ENCODE data around the gene TMEM170B. TPM values are rescaled to one million over a fixed set of nuclear protein-coding genes. Genes with fewer than 3 reads are reported as not detected.

TMEM170B gene
- total and polyA plus RNA-seq, 2 experiments from 2014 or later: 0.14 to 0.54 TPM

DNA sequence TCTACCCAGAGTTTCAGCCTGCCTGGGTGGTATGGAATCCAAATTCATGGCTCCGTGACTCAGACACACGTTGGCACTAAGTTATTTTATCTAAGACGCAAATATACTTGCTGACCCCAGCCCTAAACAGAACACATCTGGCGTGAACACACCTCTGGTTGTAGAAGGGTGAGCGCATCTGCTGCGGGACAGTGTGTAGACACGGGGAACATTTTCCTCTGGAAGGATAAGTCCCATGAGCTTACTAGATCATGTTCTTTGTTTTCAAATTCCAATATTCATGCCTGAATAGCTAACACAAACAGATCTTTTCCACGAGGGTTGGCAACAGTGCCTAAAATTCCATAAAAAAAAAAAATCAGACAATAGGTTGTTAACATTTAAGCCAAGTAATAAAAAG, 87.8 kb downstream of the TMEM170B start:
- Histone ChIP-seq H3K4me2 (ENCODE audit: unreplicated experiment) (no peak overlapping the region), H3K27ac (no peak overlapping the region), H3K9ac (no peak overlapping the region), H3K79me2 (ENCODE audit: insufficient read depth) (no peaks in the 10 kb centered on the region), H3K27me3 (replicated peaks; ENCODE audit: insufficient read depth) (no peaks in the 10 kb centered on the region), H3K4me3 (no peak overlapping the region), H4K20me1 (ENCODE audit: insufficient read depth) (no peaks in the 10 kb centered on the region), H2AFZ (no peak overlapping the region), H3K36me3 (ENCODE audit: low read depth) (no peaks in the 10 kb centered on the region), H3K9me2 (ENCODE audit: insufficient read depth) (no peaks in the 10 kb centered on the region), H3F3A (ENCODE audit: insufficient read depth) (no peaks in the 10 kb centered on the region), H3K4me1 (ENCODE audit: insufficient read depth) (no peaks in the 10 kb centered on the region), H3K9me3 (ENCODE audit: low read depth) (no peaks in the 10 kb centered on the region)
- TF ChIP-seq EZH2 (IDR thresholded peaks at IDR 0.05; ENCODE audit: insufficient read depth, poor library complexity, severe bottlenecking): no peak
- TF ChIP-seq EZH2phosphoT487 (IDR thresholded peaks at IDR 0.05; ENCODE audit: insufficient read depth, low read depth): no peak
- DNase-seq: no peak
- in situ Hi-C loops (cut with MboI): no loop called here
- WGBS, 2 experiments (ENCODE audit: low coverage in 1 of 2, low lambda C conversion rate in 2 of 2, missing lambda C conversion rate in 2 of 2): 28 to 31% methylated on average over 8 of the region's 8 CpGs

GRCh38 chr6:11626356-11626755, 88.8 kb downstream of the TMEM170B start:
- H3K4me2 ChIP-seq (ENCODE audit: unreplicated experiment): no peak overlapping the region
- no peak for DNase-seq
- H4K20me1 ChIP-seq (ENCODE audit: insufficient read depth): no peaks in the 10 kb centered on the region
- no peaks in the 10 kb centered on the region for H3K79me2 ChIP-seq (ENCODE audit: insufficient read depth)
- H2AFZ ChIP-seq: no peak overlapping the region
- TF ChIP-seq EZH2 (IDR thresholded peaks at IDR 0.05; ENCODE audit: insufficient read depth, poor library complexity, severe bottlenecking) (no peak), EZH2phosphoT487 (IDR thresholded peaks at IDR 0.05; ENCODE audit: insufficient read depth, low read depth) (no peak)
- H3K36me3 ChIP-seq (ENCODE audit: low read depth): no peaks in the 10 kb centered on the region
- H3K4me3 ChIP-seq: no peak overlapping the region
- H3F3A ChIP-seq (ENCODE audit: insufficient read depth): no peaks in the 10 kb centered on the region
- H3K27ac ChIP-seq: no peak overlapping the region
- H3K4me1 ChIP-seq (ENCODE audit: insufficient read depth): no peaks in the 10 kb centered on the region
- no peaks in the 10 kb centered on the region for H3K9me3 ChIP-seq (ENCODE audit: low read depth)
- H3K9ac ChIP-seq: no peak overlapping the region
- 90 to 91% methylated on average over 8 of the region's 8 CpGs for WGBS, 2 experiments (ENCODE audit: low coverage in 1 of 2, low lambda C conversion rate in 2 of 2, missing lambda C conversion rate in 2 of 2)
- no peaks in the 10 kb centered on the region for H3K9me2 ChIP-seq (ENCODE audit: insufficient read depth)
- in situ Hi-C loops (cut with MboI): no loop called here
- H3K27me3 ChIP-seq (replicated peaks; ENCODE audit: insufficient read depth): no peaks in the 10 kb centered on the region

DNA sequence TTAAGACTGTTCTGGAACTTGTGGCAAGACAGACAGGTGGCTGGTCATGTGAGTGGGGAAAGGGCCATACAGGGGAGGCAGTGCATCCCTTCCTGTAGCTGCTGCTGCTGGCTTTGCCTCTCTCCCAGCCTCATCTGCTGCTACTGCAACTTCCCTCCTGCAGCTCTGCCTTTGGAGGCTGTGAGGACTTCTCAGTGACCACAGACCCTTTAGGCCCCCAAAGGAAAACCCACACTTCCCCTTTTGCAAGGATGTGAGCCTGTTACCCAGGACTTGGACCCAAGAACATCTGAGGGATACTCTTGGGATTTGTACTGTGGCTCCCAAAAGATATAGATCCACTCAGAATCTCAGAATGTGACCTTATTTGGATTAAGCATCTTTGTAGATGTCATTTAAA, 91.0 kb downstream of the TMEM170B start:
- Histone ChIP-seq H3K9ac (no peak overlapping the region), H3F3A (ENCODE audit: insufficient read depth) (no peaks in the 10 kb centered on the region), H2AFZ (no peak overlapping the region), H3K27ac (no peak overlapping the region), H3K79me2 (ENCODE audit: insufficient read depth) (no peaks in the 10 kb centered on the region), H3K9me2 (ENCODE audit: insufficient read depth) (no peaks in the 10 kb centered on the region), H3K4me3 (no peak overlapping the region), H3K4me1 (ENCODE audit: insufficient read depth) (0 out of 2 replicates have a peak, but pooled peaks cover 6% of the 10 kb centered on the region), H4K20me1 (ENCODE audit: insufficient read depth) (no peaks in the 10 kb centered on the region), H3K27me3 (replicated peaks; ENCODE audit: insufficient read depth) (no peaks in the 10 kb centered on the region), H3K9me3 (ENCODE audit: low read depth) (no peaks in the 10 kb centered on the region), H3K36me3 (ENCODE audit: low read depth) (no peaks in the 10 kb centered on the region), H3K4me2 (ENCODE audit: unreplicated experiment) (no peak overlapping the region)
- no peak for TF ChIP-seq EZH2 (IDR thresholded peaks at IDR 0.05; ENCODE audit: insufficient read depth, poor library complexity, severe bottlenecking)
- no peak for TF ChIP-seq EZH2phosphoT487 (IDR thresholded peaks at IDR 0.05; ENCODE audit: insufficient read depth, low read depth)
- no peak for DNase-seq
- in situ Hi-C loops (cut with MboI): no loop called here

DNA sequence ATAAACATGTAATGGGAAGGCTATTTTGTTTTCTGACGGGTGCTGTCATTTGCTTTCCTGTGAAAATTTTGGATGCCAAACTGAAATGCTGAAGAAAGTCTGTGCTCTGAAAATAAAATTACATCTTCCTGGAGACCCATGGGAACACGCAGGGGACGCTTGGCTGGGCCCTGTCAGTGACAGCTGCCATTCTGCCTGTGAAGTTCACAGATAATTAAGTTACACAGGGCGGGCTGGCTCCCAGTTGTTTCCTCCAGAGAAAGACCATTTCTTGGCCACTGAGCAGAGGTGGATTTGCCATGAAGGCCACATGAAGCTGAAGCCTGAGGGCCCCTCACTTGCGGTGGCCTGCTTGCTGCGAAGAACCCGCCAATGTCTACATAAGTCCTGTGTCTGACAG, 93.5 kb downstream of the TMEM170B start:
- in situ Hi-C loops (cut with MboI): no loop called here
- no peaks in the 10 kb centered on the region for H4K20me1 ChIP-seq (ENCODE audit: insufficient read depth)
- H2AFZ ChIP-seq: no peak overlapping the region
- H3F3A ChIP-seq (ENCODE audit: insufficient read depth): no peaks in the 10 kb centered on the region
- H3K9me3 ChIP-seq (ENCODE audit: low read depth): no peaks in the 10 kb centered on the region
- H3K4me2 ChIP-seq (ENCODE audit: unreplicated experiment): no peak overlapping the region
- no peaks in the 10 kb centered on the region for H3K9me2 ChIP-seq (ENCODE audit: insufficient read depth)
- 92 to 93% methylated on average over 7 of the region's 7 CpGs for WGBS, 2 experiments (ENCODE audit: low coverage in 1 of 2, low lambda C conversion rate in 2 of 2, missing lambda C conversion rate in 2 of 2)
- no peaks in the 10 kb centered on the region for H3K36me3 ChIP-seq (ENCODE audit: low read depth)
- no peak for DNase-seq
- H3K79me2 ChIP-seq (ENCODE audit: insufficient read depth): no peaks in the 10 kb centered on the region
- no peak for TF ChIP-seq EZH2phosphoT487 (IDR thresholded peaks at IDR 0.05; ENCODE audit: insufficient read depth, low read depth)
- TF ChIP-seq EZH2 (IDR thresholded peaks at IDR 0.05; ENCODE audit: insufficient read depth, poor library complexity, severe bottlenecking): no peak
- no peak overlapping the region for H3K4me3 ChIP-seq
- no peaks in the 10 kb centered on the region for H3K27me3 ChIP-seq (replicated peaks; ENCODE audit: insufficient read depth)
- H3K9ac ChIP-seq: no peak overlapping the region
- no peak overlapping the region for H3K27ac ChIP-seq
- 0 out of 2 replicates have a peak, but pooled peaks cover 6% of the 10 kb centered on the region for H3K4me1 ChIP-seq (ENCODE audit: insufficient read depth)

DNA sequence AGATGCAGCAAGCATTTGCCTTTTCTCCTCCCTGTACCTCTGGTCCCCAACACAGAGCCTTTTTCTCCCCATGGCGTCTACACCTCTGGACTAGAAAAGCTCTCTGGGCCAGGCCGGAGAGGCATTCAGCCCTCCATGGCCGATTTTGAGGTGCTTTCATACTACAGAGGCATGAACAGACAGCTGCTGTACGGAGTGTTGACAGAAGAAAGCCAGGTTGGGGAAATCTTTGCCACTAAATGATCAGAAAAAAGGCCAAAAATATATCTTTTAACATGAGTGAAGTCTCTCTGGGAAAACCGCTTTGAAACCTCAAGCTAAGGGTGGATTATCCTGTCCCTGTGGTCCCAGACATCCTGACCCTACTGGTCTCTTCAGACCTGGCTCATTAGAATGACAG, 94.0 kb downstream of the TMEM170B start:
- Histone ChIP-seq H3K27ac (no peak overlapping the region), H3K27me3 (replicated peaks; ENCODE audit: insufficient read depth) (no peaks in the 10 kb centered on the region), H3K9me2 (ENCODE audit: insufficient read depth) (no peaks in the 10 kb centered on the region), H3K4me1 (ENCODE audit: insufficient read depth) (0 out of 2 replicates have a peak, but pooled peaks cover 6% of the 10 kb centered on the region), H3K4me3 (no peak overlapping the region), H3K79me2 (ENCODE audit: insufficient read depth) (no peaks in the 10 kb centered on the region), H3K9me3 (ENCODE audit: low read depth) (no peaks in the 10 kb centered on the region), H3F3A (ENCODE audit: insufficient read depth) (no peaks in the 10 kb centered on the region), H3K36me3 (ENCODE audit: low read depth) (no peaks in the 10 kb centered on the region), H3K9ac (no peak overlapping the region), H2AFZ (no peak overlapping the region), H4K20me1 (ENCODE audit: insufficient read depth) (no peaks in the 10 kb centered on the region), H3K4me2 (ENCODE audit: unreplicated experiment) (no peak overlapping the region)
- in situ Hi-C loops (cut with MboI): no loop called here
- no peak for DNase-seq
- TF ChIP-seq EZH2 (IDR thresholded peaks at IDR 0.05; ENCODE audit: insufficient read depth, poor library complexity, severe bottlenecking): no peak
- TF ChIP-seq EZH2phosphoT487 (IDR thresholded peaks at IDR 0.05; ENCODE audit: insufficient read depth, low read depth): no peak
- 79 to 80% methylated on average over 5 of the region's 5 CpGs for WGBS, 2 experiments (ENCODE audit: low coverage in 1 of 2, low lambda C conversion rate in 2 of 2, missing lambda C conversion rate in 2 of 2)
